HG03196 (cell line): ENCODE results near the gene ZPBP2.
"Not testable (repeated sequence)": the region's sequence is repeated elsewhere in the genome, so short reads cannot be mapped to it uniquely, and the experiment has no call there.

ENCODE experiments used
- ATAC-seq: cut with Tn5 transposase; IDR thresholded peaks from one replicate; pipeline ENCODE4 v1.9.1; 2021; ENCODE audit not compliant: unreplicated experiment

ZPBP2 gene

DNA sequence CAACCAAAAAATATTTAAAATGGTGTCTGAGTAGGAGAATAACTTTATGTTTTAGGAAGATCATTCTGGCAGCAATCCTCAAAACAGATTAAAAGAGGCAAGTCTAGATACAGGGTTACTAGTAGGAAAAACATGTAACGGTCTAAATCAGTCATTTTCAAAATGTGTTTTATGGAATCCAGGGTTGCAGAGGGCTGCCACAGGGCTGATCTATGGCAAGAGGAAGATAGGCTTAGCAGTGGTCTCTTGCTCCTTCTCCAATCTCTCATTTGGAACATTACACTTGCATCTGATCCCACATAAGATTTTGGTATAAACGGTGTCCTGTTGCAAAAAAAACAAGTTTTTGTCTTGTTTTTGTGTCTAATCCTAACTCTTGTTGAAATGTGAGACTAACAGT, 13.1 kb upstream of the ZPBP2 start:
- no peak for ATAC-seq

DNA sequence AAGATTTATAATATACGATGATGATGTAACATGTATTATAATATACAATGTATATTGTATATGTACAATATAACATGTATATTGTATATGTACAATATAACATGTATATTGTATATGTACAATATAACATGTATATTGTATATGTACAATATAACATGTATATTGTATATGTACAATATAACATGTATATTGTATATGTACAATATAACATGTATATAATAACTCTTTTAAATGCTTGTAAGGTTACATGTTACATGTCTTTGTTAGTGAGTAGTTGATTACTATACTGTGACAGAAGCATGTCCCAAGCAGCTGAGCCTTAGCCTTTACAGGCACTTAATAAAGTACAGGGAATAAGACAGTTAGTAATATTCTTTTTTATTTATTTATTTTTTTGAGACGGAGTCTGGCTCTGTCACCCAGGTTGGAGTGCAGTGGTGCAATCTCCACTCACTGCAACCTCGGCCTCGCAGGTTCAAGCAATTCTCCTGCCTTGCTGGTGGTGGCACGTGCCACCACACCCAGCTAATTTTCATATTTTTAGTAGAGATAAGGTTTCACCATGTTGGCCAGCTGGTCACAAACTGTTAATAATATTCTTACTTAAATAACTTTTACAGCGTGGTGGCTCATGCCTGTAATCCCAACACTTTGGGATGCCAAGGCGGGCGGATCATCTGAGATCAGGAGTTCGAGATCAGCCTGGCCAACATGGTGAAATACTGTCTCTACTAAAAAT, 11.9 kb upstream of the ZPBP2 start:
- not testable (repeated sequence) for ATAC-seq

DNA sequence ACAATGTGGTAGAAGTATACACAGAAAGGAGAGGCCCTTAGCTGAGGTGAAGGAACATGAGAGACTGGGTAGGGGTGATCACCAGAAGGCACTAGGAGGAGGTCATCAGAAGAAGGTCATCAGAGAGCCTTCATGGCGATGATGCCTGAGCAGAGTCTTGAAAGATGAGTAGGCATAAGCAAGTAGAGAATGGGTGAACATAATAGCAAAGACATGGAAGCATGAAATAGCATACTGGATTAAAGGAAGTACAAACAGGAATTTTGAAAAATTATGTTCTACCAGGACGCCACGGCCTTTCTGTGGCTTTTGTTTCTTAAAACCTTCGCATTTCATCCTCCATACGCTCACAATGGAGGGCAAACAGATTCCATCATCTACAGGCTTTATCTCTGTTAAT, 6.8 kb upstream of the ZPBP2 start:
- ATAC-seq: no peak

GRCh38 chr17:39863244-39863917, 4.6 kb upstream of the ZPBP2 start:
- no peak for ATAC-seq

DNA sequence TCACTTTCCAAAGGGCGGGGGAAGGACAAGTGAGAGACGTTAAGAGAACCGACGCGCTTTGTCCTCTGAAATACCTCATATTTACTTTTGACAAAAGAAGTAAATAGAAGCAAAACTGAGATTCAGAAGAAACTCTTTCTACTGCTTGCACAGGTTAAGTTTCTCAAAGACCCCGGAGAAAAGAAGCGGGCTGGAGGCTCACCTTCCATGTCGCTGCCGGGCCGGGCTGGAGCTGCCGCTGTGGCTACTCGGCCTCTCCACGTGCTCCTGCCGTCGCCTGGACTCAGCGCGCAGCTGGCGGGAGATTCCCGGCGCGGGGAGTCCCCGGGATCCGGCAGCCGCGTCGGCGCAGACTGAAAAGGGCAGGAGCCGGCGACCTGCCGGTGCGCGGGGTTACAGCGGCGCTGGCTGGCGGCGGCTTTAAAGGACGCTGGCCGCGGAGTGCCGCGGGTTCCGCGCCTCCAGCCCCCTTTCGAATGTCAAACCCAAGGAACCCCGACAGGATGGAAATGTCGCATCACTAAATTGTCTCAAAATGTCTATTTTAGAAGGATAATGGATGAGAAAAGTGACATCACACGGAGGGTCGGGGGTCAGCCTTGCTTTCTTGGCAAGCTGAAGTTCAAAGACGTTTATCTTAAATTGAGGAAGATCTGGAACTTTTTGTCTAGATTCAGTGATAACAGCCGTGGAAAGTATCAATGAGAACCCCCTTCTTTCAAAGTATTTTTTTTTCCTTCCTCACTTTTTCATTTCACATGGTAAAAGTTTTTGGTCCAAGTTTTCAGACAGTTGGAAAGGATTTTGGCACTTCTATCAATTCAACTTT, 3.9 kb upstream of the ZPBP2 start, which contains the start of gene IKZF3:
Gene IKZF3, minus strand, starts transcription at position 395 of the 829 bp plus-strand sequence. Its CDS starts 186 bp downstream, at position 209.
- ATAC-seq: peak; percentile 47

DNA sequence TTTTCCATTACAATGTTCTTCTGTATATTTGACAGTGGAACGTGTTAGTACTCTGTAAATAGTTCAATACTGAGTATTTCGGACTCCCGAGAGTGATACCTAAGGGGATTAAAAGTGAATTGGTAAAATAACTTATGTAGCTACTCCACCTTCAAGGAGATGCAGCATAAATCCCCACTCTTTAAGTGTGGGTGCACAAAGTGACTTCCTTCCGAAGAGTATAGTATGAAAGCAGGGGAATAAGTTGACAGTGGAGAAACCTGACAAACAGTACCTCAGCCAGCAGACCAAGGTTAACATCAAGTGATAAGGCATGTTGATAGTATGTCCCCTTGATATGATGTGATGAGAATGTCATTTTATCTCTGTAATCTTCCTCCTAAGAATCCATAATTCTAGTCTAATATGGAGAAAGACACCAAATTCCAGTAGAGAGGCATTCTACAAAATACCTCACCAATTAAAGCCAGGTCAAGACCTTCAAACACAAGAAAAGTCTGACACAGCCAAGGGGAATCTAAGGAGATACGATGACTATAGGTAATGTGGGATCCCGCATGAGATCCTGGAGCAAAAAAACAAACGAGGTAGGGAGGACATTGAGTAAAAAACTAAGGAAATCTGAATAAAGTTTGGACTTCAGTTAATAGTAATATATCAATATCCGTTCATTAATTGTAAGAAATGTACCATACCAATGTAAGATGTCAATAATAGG, 1.8 kb upstream of the ZPBP2 start:
- ATAC-seq: no peak

DNA sequence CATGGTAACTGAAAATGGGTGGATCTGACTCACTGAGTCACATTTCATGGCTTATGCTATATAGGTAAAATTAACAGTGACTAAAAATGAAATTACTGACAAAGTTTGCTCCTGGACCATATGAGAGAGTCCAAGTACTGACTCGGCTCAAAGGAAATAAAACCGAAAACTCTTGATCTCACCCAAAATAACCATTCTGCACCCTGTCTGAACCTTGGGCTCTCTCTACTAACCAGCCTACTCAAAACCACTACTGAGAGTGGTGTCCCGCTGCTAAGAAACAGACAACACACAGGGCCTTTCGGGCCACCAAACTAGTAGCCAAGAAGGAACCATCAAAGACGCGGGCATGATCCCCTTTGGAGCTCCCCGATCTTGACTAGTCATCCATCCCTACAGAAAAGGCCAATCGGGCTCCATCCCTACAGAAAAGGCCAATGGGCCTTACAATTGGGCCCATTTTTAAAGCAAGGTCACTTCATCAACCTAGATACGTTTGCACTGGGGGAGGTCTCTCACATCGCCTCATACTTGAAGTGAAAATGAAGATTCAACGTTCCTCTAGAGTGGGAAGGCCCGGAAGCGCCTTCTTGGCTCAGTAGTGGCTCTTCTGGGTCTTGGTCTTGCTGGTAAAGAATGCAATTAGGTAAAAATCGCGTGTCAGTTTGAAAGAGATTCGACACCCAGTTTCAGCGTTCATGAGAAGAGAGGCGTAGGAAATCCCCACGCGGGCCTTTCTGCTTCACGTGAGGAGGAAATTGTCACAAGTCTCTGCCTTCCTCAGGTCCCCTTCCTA, 720 bp upstream of the ZPBP2 start:
- ATAC-seq: peak; percentile 44

DNA sequence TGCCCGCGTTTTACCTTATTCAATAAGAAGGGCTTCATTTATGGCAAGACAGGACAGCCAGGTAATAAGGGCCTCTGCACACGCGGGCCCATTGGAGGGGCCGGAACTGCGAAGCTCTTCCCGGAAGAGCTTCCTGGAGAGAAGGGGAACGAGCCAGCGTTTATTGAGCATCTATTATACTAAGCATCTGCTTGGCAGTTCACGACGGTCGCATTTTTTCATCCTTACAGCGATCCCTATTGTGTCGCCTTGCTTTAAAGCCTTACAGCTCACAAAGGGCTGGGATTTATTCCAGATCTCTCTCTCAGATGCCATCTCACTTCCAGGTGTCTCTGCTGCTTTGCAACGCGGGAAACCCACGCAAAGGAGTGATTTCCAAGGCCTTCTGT, 546 bp downstream of the ZPBP2 start:
- ATAC-seq: no peak

DNA sequence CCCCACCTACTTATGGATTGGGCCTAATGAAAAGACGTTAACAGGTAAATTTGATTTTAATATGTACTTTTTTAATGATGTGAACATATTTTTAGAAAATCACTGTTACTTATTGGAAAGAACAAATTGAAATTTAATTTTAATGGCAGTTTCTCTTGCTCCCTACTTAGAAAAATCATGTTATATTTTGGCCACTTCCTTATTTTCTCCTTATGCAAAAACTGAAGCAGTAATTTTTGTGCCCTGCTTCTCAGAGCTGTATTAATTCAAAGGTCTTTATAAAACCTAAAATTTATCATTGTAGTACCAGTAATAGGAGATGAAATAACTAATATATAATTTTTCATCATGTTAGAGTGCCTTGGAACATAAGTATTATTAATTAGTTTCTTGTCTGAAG, 2.8 kb downstream of the ZPBP2 start:
- no peak for ATAC-seq

GRCh38 chr17:39871801-39872200, 3.8 kb downstream of the ZPBP2 start:
- ATAC-seq: no peak

- no peak for ATAC-seq
Measured at GRCh38 chr17:39872751-39873150, 4.7 kb downstream of the ZPBP2 start.

DNA sequence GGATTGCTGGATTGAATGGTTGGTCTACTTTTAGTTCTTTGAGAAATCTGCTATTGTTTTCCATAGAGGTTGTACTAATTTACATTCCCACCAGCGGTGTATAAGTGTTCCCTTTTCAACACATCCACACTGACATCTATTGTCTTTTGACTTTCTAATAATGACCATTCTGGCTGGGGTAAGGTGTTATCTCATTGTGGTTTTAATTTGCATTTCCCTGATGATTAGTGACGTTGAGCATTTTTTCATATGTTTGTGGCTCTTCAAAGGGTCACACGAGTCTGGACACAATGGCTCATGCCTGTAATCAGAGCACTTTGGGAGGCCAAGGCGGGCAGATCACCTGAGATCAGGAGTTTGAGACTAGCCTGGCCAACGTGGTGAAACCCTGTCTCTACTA, 18.1 kb downstream of the ZPBP2 start:
- ATAC-seq: not testable (repeated sequence)

DNA sequence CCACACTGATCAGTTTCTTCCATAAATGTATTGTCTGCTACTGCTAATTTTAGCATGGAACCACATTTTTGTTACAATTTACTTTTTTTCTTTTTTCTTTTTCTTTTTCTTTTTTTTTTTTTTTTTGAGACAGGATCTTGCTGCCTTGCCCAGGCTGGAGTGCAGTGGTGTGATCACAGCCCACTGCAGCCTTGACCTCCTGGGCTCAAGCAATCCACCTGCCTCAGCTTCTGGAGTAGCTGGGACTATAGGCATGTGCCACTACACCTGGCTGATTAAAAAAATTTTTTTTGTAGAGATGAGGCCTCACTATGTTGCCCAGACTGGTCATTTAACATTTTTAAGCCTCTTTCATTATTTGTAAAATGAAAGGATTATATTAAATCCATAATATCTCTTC, 19.1 kb downstream of the ZPBP2 start:
- ATAC-seq: no peak

DNA sequence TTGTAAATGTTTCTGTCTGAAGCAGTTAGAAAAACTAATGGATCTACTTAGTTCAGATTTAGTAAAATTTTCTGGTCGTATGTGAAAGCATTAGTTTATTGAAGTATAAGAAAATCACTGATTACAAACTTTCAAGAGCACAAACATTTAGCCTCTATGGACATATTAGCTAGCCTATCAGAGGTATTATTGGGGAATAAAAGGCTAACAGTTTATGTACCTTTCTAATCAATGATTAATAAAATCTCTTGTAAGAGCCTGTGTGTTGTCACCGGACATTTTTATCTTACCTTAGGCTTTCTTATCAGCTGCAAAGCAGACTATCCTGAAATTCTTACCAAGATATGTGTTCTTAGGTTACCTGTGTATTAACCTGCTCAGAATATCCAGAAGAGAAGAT, 21.2 kb downstream of the ZPBP2 start:
- ATAC-seq: no peak

- no peak for ATAC-seq
Measured at GRCh38 chr17:39894681-39895376, 26.8 kb downstream of the ZPBP2 start.

DNA sequence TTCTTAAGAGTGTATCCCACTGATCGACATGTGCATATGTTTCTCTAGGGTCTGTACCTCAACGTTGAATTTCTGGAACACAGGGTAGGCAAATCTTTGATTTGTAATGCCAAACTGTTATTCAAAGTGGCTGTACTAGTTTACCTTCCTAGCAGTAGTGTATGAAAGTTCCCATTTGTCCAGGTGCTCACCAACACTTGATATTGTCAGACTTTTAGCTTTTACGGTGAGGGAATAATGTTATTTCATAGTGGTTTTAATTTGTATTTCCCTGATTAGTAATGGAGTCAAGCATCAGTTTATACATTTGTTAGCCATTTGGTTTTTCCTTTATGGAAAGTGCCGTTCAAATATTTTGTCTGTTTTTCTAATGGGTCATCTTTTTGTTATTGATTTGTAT, 30.1 kb downstream of the ZPBP2 start:
- no peak for ATAC-seq

DNA sequence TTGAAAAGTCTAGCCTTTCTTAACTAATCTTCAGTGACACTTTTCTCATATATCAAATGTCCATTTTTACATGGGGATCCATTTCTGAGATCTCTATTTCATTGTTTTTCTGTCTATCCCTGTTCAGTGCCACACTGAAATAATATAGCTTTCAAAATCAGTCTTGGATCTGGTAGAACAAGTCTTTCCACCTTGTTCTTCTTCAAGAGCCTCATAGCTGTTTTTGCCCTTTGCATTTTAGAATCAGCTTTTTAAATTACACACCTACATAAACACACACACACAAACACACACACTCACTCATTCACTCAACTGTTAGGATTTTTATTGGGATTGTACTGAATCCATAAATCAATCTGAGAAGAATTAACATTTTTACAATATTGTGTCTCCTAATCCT, 31.2 kb downstream of the ZPBP2 start:
- ATAC-seq: no peak

- not testable (repeated sequence) for ATAC-seq
Measured at GRCh38 chr17:39902027-39902426, 34.0 kb downstream of the ZPBP2 start.

- no peak for ATAC-seq
Measured at GRCh38 chr17:39903158-39903884, 35.3 kb downstream of the ZPBP2 start.
